ENCODE results near the gene COL21A1. TPM values are rescaled to one million over a fixed set of nuclear protein-coding genes. Genes with fewer than 3 reads are reported as not detected.

Gene COL21A1
- total and polyA plus RNA-seq, 2 of the 13 experiments (the other 11 are each of a cell fraction or from before 2014, with no cell fraction given) = 0.13 TPM; not detected in 1

DNA sequence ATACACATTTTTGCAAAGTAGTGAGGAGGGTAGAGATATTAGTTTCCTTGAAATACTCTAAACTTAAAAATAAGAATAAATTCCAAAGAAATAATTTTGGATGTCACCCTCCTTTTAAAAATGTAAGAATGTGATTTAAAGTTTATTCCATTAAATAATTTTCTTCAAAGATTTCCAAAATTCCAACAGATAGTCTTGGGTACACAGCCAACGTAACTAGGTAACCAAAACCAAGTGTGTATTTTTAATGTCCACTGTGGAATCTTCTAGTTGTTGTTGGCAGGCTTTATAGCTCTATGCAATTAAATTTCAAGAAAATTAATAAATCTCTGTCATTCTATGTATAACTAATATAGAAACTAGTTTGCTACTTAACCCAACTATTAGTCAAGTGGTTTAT, 101.3 kb downstream of the COL21A1 start:
- WGBS (ENCODE audit: low lambda C conversion rate) = 0% methylated on average over 1 of the region's 1 CpG
- ChIA-PET CTCF (ENCODE audit: low intra/inter-chr PET ratio, low total read pairs) (no interaction called here), POLR2A (no interaction called here)
- H3K4me3 ChIP-seq (replicated peaks in 1 of 3; ENCODE audit: insufficient read depth in 1 of 3, low read depth in 2 of 3, low read length in 3 of 3) = no peak overlapping the region
- no peak for TF ChIP-seq ZNF296 (CRISPR knock-in tag; conservative IDR thresholded peaks at IDR 0.05)
- TF ChIP-seq SP1 (IDR thresholded peaks at IDR 0.05) = no peak
- no peak for TF ChIP-seq SP1 (CRISPR knock-in tag; IDR thresholded peaks at IDR 0.05)
- TF ChIP-seq ZSCAN31 (CRISPR knock-in tag; IDR thresholded peaks at IDR 0.05; ENCODE audit: low read depth) = no peak
- no peak for TF ChIP-seq CEBPB (IDR thresholded peaks at IDR 0.05; ENCODE audit: borderline replicate concordance, low read depth, low read length)
- TF ChIP-seq ARNT2 (CRISPR knock-in tag; IDR thresholded peaks at IDR 0.05; ENCODE audit: low read depth) = no peak
- TF ChIP-seq, protein P1, sequence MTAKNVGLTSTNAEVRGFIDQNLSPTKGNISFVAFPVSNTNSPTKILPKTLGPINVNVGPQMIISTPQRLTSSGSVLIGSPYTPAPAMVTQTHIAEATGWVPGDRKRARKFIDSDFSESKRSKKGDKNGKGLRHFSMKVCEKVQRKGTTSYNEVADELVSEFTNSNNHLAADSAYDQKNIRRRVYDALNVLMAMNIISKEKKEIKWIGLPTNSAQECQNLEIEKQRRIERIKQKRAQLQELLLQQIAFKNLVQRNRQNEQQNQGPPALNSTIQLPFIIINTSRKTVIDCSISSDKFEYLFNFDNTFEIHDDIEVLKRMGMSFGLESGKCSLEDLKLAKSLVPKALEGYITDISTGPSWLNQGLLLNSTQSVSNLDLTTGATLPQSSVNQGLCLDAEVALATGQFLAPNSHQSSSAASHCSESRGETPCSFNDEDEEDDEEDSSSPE (CRISPR knock-in tag; IDR thresholded peaks at IDR 0.05) = no peak
- no peak for TF ChIP-seq RCOR2 (CRISPR knock-in tag; IDR thresholded peaks at IDR 0.05)
- H2AFZ ChIP-seq (ENCODE audit: low read length) = no peak overlapping the region
- BruUV-seq (replicated peaks) = no TSS peak
- no peaks in the 10 kb centered on the region for H3K36me3 ChIP-seq (replicated peaks in 1 of 2; ENCODE audit: control insufficient read depth in 1 of 2, insufficient read depth in 2 of 2, low read length in 2 of 2)
- H3K9me3 ChIP-seq (ENCODE audit: low read length) = no peaks in the 10 kb centered on the region
- no peak overlapping the region for H3K4me2 ChIP-seq (ENCODE audit: low read depth, low read length)
- H3K79me2 ChIP-seq (ENCODE audit: insufficient read depth, low read length) = no peaks in the 10 kb centered on the region
- H4K20me1 ChIP-seq (ENCODE audit: insufficient read depth, low read length) = no peaks in the 10 kb centered on the region
- DNase-seq (ENCODE audit: low spot score) = no peak
- no peaks in the 10 kb centered on the region for H3K27me3 ChIP-seq (ENCODE audit: control insufficient read depth in 1 of 2, insufficient read depth in 2 of 2, low read length in 2 of 2)
- intact Hi-C loops (cut with micrococcal nuclease; ENCODE audit: unreplicated experiment) = no loop called here
- H3K4me1 ChIP-seq (ENCODE audit: insufficient read depth, low read length) = no peaks in the 10 kb centered on the region
- no peak overlapping the region for H3K27ac ChIP-seq (ENCODE audit: extremely low read length, insufficient read depth, low read length)
- in situ Hi-C loops (cut with HindIII; ENCODE audit: extremely low pct_ligation_motif_present, low pct_unique_long_range_greater_than_20kb) = no loop called here
- no peak for FAIRE-seq
- no peak for ATAC-seq
- no peak overlapping the region for H3K9ac ChIP-seq (ENCODE audit: insufficient read depth, low read depth, low read length)

GRCh38 chr6:56145616-56146015, 101.8 kb downstream of the COL21A1 start:
- H3K27ac ChIP-seq (ENCODE audit: extremely low read length, insufficient read depth, low read length) = no peak overlapping the region
- H4K20me1 ChIP-seq (ENCODE audit: insufficient read depth, low read length) = no peaks in the 10 kb centered on the region
- H3K36me3 ChIP-seq (replicated peaks in 1 of 2; ENCODE audit: control insufficient read depth in 1 of 2, insufficient read depth in 2 of 2, low read length in 2 of 2) = no peaks in the 10 kb centered on the region
- no peaks in the 10 kb centered on the region for H3K9me3 ChIP-seq (ENCODE audit: low read length)
- H3K9ac ChIP-seq (ENCODE audit: insufficient read depth, low read depth, low read length) = no peak overlapping the region
- no peak overlapping the region for H3K4me2 ChIP-seq (ENCODE audit: low read depth, low read length)
- no peak for FAIRE-seq
- no peaks in the 10 kb centered on the region for H3K27me3 ChIP-seq (ENCODE audit: control insufficient read depth in 1 of 2, insufficient read depth in 2 of 2, low read length in 2 of 2)
- no TSS peak for BruUV-seq (replicated peaks)
- no peak for DNase-seq (ENCODE audit: low spot score)
- H3K79me2 ChIP-seq (ENCODE audit: insufficient read depth, low read length) = no peaks in the 10 kb centered on the region
- H3K4me1 ChIP-seq (ENCODE audit: insufficient read depth, low read length) = no peaks in the 10 kb centered on the region
- POLR2A ChIA-PET = no interaction called here
- WGBS (ENCODE audit: low lambda C conversion rate) = 0% methylated on average over 1 of the region's 1 CpG
- H2AFZ ChIP-seq (ENCODE audit: low read length) = no peak overlapping the region
- no peak for ATAC-seq
- intact Hi-C loops (cut with micrococcal nuclease; ENCODE audit: unreplicated experiment) = no loop called here
- in situ Hi-C loops (cut with HindIII; ENCODE audit: extremely low pct_ligation_motif_present, low pct_unique_long_range_greater_than_20kb) = no loop called here
- CTCF ChIA-PET (ENCODE audit: low intra/inter-chr PET ratio, low total read pairs) = no interaction called here
- H3K4me3 ChIP-seq (replicated peaks in 1 of 3; ENCODE audit: insufficient read depth in 1 of 3, low read depth in 2 of 3, low read length in 3 of 3) = no peak overlapping the region
- no peak for TF ChIP-seq ZNF225 (CRISPR knock-in tag; IDR thresholded peaks at IDR 0.05)
- no peak for TF ChIP-seq HOXA9 (CRISPR knock-in tag; IDR thresholded peaks at IDR 0.05; ENCODE audit: borderline replicate concordance)
- TF ChIP-seq TCF7 (IDR thresholded peaks at IDR 0.05; ENCODE audit: low read depth) = no peak
- TF ChIP-seq ZNF740 (CRISPR knock-in tag; IDR thresholded peaks at IDR 0.05) = no peak
- TF ChIP-seq ARNT (IDR thresholded peaks at IDR 0.05) = no peak
- no peak for TF ChIP-seq ZNF720 (CRISPR knock-in tag; IDR thresholded peaks at IDR 0.05)
- no peak for TF ChIP-seq SRSF4 (IDR thresholded peaks at IDR 0.05; ENCODE audit: low read depth, low read length, poor library complexity, severe bottlenecking)
- TF ChIP-seq, protein P2, sequence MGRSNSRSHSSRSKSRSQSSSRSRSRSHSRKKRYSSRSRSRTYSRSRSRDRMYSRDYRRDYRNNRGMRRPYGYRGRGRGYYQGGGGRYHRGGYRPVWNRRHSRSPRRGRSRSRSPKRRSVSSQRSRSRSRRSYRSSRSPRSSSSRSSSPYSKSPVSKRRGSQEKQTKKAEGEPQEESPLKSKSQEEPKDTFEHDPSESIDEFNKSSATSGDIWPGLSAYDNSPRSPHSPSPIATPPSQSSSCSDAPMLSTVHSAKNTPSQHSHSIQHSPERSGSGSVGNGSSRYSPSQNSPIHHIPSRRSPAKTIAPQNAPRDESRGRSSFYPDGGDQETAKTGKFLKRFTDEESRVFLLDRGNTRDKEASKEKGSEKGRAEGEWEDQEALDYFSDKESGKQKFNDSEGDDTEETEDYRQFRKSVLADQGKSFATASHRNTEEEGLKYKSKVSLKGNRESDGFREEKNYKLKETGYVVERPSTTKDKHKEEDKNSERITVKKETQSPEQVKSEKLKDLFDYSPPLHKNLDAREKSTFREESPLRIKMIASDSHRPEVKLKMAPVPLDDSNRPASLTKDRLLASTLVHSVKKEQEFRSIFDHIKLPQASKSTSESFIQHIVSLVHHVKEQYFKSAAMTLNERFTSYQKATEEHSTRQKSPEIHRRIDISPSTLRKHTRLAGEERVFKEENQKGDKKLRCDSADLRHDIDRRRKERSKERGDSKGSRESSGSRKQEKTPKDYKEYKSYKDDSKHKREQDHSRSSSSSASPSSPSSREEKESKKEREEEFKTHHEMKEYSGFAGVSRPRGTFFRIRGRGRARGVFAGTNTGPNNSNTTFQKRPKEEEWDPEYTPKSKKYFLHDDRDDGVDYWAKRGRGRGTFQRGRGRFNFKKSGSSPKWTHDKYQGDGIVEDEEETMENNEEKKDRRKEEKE (IDR thresholded peaks at IDR 0.05) = no peak
- no peak for TF ChIP-seq ZNF772 (CRISPR knock-in tag; IDR thresholded peaks at IDR 0.05)
- TF ChIP-seq GFI1 (CRISPR knock-in tag; IDR thresholded peaks at IDR 0.05; ENCODE audit: borderline replicate concordance) = no peak

All from HepG2 (cell line).